Lung (tissue), 12 donors: ENCODE results near the gene DDX27. TPM values are rescaled to one million over a fixed set of nuclear protein-coding genes. Genes with fewer than 3 reads are reported as not detected.

Source experiments
- ATAC-seq: fragments of 200-7000 bp; cut with Tn5 transposase; one replicate; pipeline ENCODE4 v1.9.1; 2020; ENCODE audit warnings: moderate number of reproducible peaks; ENCODE audit not compliant: insufficient read depth, low FRiP score
- DNase-seq, 3 donors: peaks; one replicate each; pipeline ENCODE4 v3.0.0-alpha.2; 2013 to 2017
- H3K27ac ChIP-seq, 2 donors: one replicate each; pipeline ENCODE4 v1.5.1; 2013; ENCODE audit warnings: mild to moderate bottlenecking in 2 of 2, moderate library complexity in 2 of 2, control low read depth in 1 of 2, inconsistent platforms in 1 of 2, low read depth in 1 of 2, low read length in 1 of 2
- H3K27me3 ChIP-seq, 3 donors: one replicate each; pipeline ENCODE4 v1.5.1; 2013; ENCODE audit warnings: low read length in 2 of 3; ENCODE audit not compliant: control insufficient read depth in 3 of 3, insufficient read depth in 3 of 3
- H3K36me3 ChIP-seq, 4 donors: one replicate each; pipeline ENCODE4 v1.5.1; 2013; ENCODE audit warnings: low read length in 4 of 4, mild to moderate bottlenecking in 1 of 4, moderate library complexity in 1 of 4; ENCODE audit not compliant: control insufficient read depth in 4 of 4, insufficient read depth in 4 of 4
- H3K4me1 ChIP-seq, 5 donors: one replicate each; pipeline ENCODE4 v1.5.1; 2013; ENCODE audit warnings: low read length in 5 of 5, mild to moderate bottlenecking in 2 of 5, moderate library complexity in 1 of 5; ENCODE audit not compliant: control insufficient read depth in 5 of 5, insufficient read depth in 5 of 5
- H3K4me3 ChIP-seq: one replicate; pipeline ENCODE4 v1.5.1; 2013; ENCODE audit warnings: mild to moderate bottlenecking, control low read depth, moderate library complexity
- H3K9ac ChIP-seq, 2 donors: one replicate each; pipeline ENCODE4 v1.5.1; 2013; ENCODE audit warnings: low read length in 2 of 2, control low read depth in 1 of 2; ENCODE audit not compliant: insufficient read depth in 1 of 2
- H3K9me3 ChIP-seq, 4 donors: one replicate each; pipeline ENCODE4 v1.5.1; 2013; ENCODE audit warnings: low read length in 3 of 4, mild to moderate bottlenecking in 1 of 4, moderate library complexity in 1 of 4; ENCODE audit not compliant: control insufficient read depth in 4 of 4, insufficient read depth in 3 of 4
- CTCF ChIP-seq: IDR thresholded peaks from 2 replicates; pipeline ENCODE4 v1.5.1; 2012; ENCODE audit warnings: mild to moderate bottlenecking; ENCODE audit errors: control extremely low read depth, extremely low read depth
- WGBS, 2 donors: extraction: QIAGEN DNeasy Blood & Tissue Kit; methylation state at CpG; one replicate each; pipeline ENCODE4 v1.1.7; 2013; 5-methylcytosine and 5-hydroxymethylcytosine counted together
- polyA plus RNA-seq, 2 donors: library from polyadenylated mRNA; stranded (reverse); fragments of 200-250 nt; gene quantifications; one replicate each; pipeline ENCODE4 v1.2.1, GENCODE V29; 2013
- total RNA-seq, 2 donors: library from RNA; depleted of rRNA in 1 of 2; stranded (reverse); fragments of >200 nt in 1 of 2; gene quantifications; one replicate each; pipeline ENCODE4 v1.2.1, GENCODE V29; 2014 to 2021
- donor health status: control.
- donor health status: control.
- donor health status: Bipolar disorder and iron deficiency.
- donor health status: healthy.
- donor health status: DM: yes; HTN: yes; CAD: no.

Gene DDX27
- total and polyA plus RNA-seq, 4 donors, result 24.9 to 30.0 (median 26.1) TPM

GRCh38 chr20:49288250-49288751 is 69.1 kb downstream of the DDX27 start:
- peak overlapping the region in 1 of 2 donors; percentile 42 for H3K27ac ChIP-seq
- no peak for DNase-seq
- no peak overlapping the region for H3K4me3 ChIP-seq
- ATAC-seq, result no peak
- no peaks in the 10 kb centered on the region for H3K27me3 ChIP-seq
- H3K36me3 ChIP-seq, result peaks cover 61 to 83% (median 70%) of the 10 kb centered on the region in 4 donors
- WGBS, 2 donors, result 78 to 83% methylated on average over 2 of the region's 2 CpGs
- no peak overlapping the region for H3K9ac ChIP-seq
- no peak for TF ChIP-seq CTCF
- peaks cover 0 to 22% (median 17%) of the 10 kb centered on the region in 4 donors for H3K9me3 ChIP-seq
- peaks cover 0 to 14% (median 0%) of the 10 kb centered on the region in 5 donors for H3K4me1 ChIP-seq

GRCh38 chr20:49288784-49289696 is 69.8 kb downstream of the DDX27 start:
- H3K4me3 ChIP-seq, result no peak overlapping the region

GRCh38 chr20:49290608-49291191 is 71.5 kb downstream of the DDX27 start:
- WGBS, 2 donors, result 93 to 94% methylated on average over 6 of the region's 6 CpGs
- Histone ChIP-seq H3K36me3 (peaks cover 48 to 64% (median 50%) of the 10 kb centered on the region in 4 donors), H3K27ac (no peak overlapping the region)

More at GRCh38 chr20:49288784-49289696, 69.8 kb downstream of the DDX27 start:
- Histone ChIP-seq H3K4me1 (peaks cover 0 to 14% (median 0%) of the 10 kb centered on the region in 5 donors), H3K36me3 (peaks cover 56 to 76% (median 62%) of the 10 kb centered on the region in 4 donors), H3K9me3 (peaks cover 0 to 19% (median 15%) of the 10 kb centered on the region in 4 donors), H3K27me3 (no peaks in the 10 kb centered on the region), H3K27ac (peak overlapping the region in 1 of 2 donors; percentile 45), H3K9ac (no peak overlapping the region)
- no peak for TF ChIP-seq CTCF
- WGBS, 2 donors, result 78 to 92% methylated on average over 10 of the region's 10 CpGs
- ATAC-seq, result no peak
- peak; percentile 27 to 86 (median 69) for DNase-seq

More at GRCh38 chr20:49290608-49291191, 71.5 kb downstream of the DDX27 start:
- TF ChIP-seq CTCF, result no peak
- Histone ChIP-seq H3K9ac (no peak overlapping the region), H3K27me3 (no peaks in the 10 kb centered on the region), H3K4me3 (no peak overlapping the region), H3K4me1 (peaks cover 0 to 14% (median 0%) of the 10 kb centered on the region in 5 donors), H3K9me3 (peaks cover 0 to 18% (median 12%) of the 10 kb centered on the region in 4 donors)
- ATAC-seq (no peak), DNase-seq (no peak)
